Naive thymus-derived CD8-positive, alpha-beta T cell (primary cell): ENCODE measurements around the gene NTPCR. TPM values are rescaled to one million over a fixed set of nuclear protein-coding genes. Genes with fewer than 3 reads are reported as not detected.
A peak's percentile ranks its signal among the peaks of the same experiment; 100 is the strongest.

Experiments used
- ATAC-seq, 2 donors: fragments of 150-1000 bp; cut with Tn5 transposase in 1 of 2; sonication (Bioruptor Pico), chemical (Tn5 transposase) in 1 of 2; 1 replicate in 1 of 2; 2 replicates in 1 of 2; pipeline ENCODE4 v1.10.0; 2021; ENCODE audit warnings: mild to moderate bottlenecking in 2 of 2, moderate library complexity in 2 of 2
- POLR2A ChIA-PET: fragments of 350-600 bp; sonication (Branson Sonifier 250); formaldehyde crosslinking; loops from one replicate; lab custom pipeline; 2021; ENCODE audit warnings: antibody characterized with exemption; lab: Charles Lee
- DNase-seq, 10 donors: peaks; one replicate each; pipeline versions ENCODE4 v3.0.0 to v3.0.0-alpha.2; 2020 to 2022
- H3K27ac Mint-ChIP-seq, 10 donors: one replicate each; pipeline ENCODE4 v1.8.0; 2020 to 2022; ENCODE audit warnings: mild to moderate bottlenecking in 10 of 10, mixed read lengths in 10 of 10, moderate library complexity in 4 of 10, inconsistent platforms in 1 of 10
- H3K27me3 Mint-ChIP-seq, 5 donors: one replicate each; pipeline ENCODE4 v1.8.0; 2021 to 2022; ENCODE audit warnings: mixed read lengths in 5 of 5
- H3K36me3 Mint-ChIP-seq, 3 donors: one replicate each; pipeline ENCODE4 v1.8.0; 2020 to 2022; ENCODE audit warnings: mixed read lengths in 3 of 3, mild to moderate bottlenecking in 2 of 3, inconsistent platforms in 1 of 3
- H3K4me1 Mint-ChIP-seq, 4 donors: one replicate each; pipeline ENCODE4 v1.8.0; 2021 to 2022; ENCODE audit warnings: mixed read lengths in 4 of 4
- H3K4me3 Mint-ChIP-seq, 10 donors: one replicate each; pipeline ENCODE4 v1.8.0; 2020 to 2022; ENCODE audit warnings: mild to moderate bottlenecking in 10 of 10, mixed read lengths in 10 of 10, moderate library complexity in 6 of 10, inconsistent platforms in 1 of 10
- H3K9me3 Mint-ChIP-seq, 9 donors: one replicate each; pipeline ENCODE4 v1.8.0; 2020 to 2022; ENCODE audit warnings: mixed read lengths in 9 of 9, mild to moderate bottlenecking in 3 of 9, inconsistent platforms in 1 of 9, moderate library complexity in 1 of 9
- polyA plus RNA-seq, 3 donors: library from polyadenylated mRNA; unstranded; fragments of 300-500 nt; fragmentation: Illumina TruSeq; gene quantifications; one replicate each; pipeline ENCODE4 v1.2.3, GENCODE V29; 2021
- total RNA-seq, 8 experiments: library from RNA in 2 of 8; stranded (reverse) in 2 of 8; gene quantifications; one replicate each; pipeline ENCODE4 v1.2.3 and lab custom pipeline; 2021 to 2026

NTPCR gene
- total and polyA plus RNA-seq, 5 experiments from 2014 or later: 15.1 to 91.1 (median 29.5) TPM

- Mint-ChIP-seq H3K27ac (no peak overlapping the region), H3K36me3 (peaks cover 23 to 88% (median 63%) of the 10 kb centered on the region in 3 donors), H3K4me1 (peaks cover 8 to 32% (median 17%) of the 10 kb centered on the region in 4 donors), H3K9me3 (peaks cover 8 to 20% (median 14%) of the 10 kb centered on the region in 9 donors), H3K27me3 (no peaks in the 10 kb centered on the region), H3K4me3 (no peak overlapping the region)
- POLR2A ChIA-PET: no interaction called here
- no peak for ATAC-seq
- DNase-seq: no peak
These were observed 18.6 kb downstream of the NTPCR start for GRCh38 chr1:232968965-232969364.

- ATAC-seq (no peak), DNase-seq (no peak)
- H3K4me1 Mint-ChIP-seq: peaks cover 8 to 28% (median 15%) of the 10 kb centered on the region in 4 donors
- H3K4me3 Mint-ChIP-seq: no peak overlapping the region
- POLR2A ChIA-PET: no interaction called here
- H3K27me3 Mint-ChIP-seq: no peaks in the 10 kb centered on the region
- peaks cover 13 to 24% (median 15%) of the 10 kb centered on the region in 9 donors for H3K9me3 Mint-ChIP-seq
- peaks cover 31 to 92% (median 71%) of the 10 kb centered on the region in 3 donors for H3K36me3 Mint-ChIP-seq
- no peak overlapping the region for H3K27ac Mint-ChIP-seq
These were observed 19.4 kb downstream of the NTPCR start for GRCh38 chr1:232969799-232970198.

GRCh38 chr1:232970508-232970907, 20.1 kb downstream of the NTPCR start:
- H3K27me3 Mint-ChIP-seq: no peaks in the 10 kb centered on the region
- POLR2A ChIA-PET: no interaction called here
- H3K9me3 Mint-ChIP-seq: peaks cover 13 to 24% (median 18%) of the 10 kb centered on the region in 9 donors
- H3K4me3 Mint-ChIP-seq: no peak overlapping the region
- no peak overlapping the region for H3K27ac Mint-ChIP-seq
- no peak for DNase-seq
- ATAC-seq: no peak
- H3K4me1 Mint-ChIP-seq: peaks cover under 1 to 21% (median 10%) of the 10 kb centered on the region in 4 donors
- H3K36me3 Mint-ChIP-seq: peaks cover 36 to 90% (median 76%) of the 10 kb centered on the region in 3 donors

GRCh38 chr1:232973652-232974611, 23.5 kb downstream of the NTPCR start:
- no peak overlapping the region for H3K4me3 Mint-ChIP-seq
- DNase-seq (no peak), ATAC-seq (no peak)
- POLR2A ChIA-PET: no interaction called here
- no peaks in the 10 kb centered on the region for H3K27me3 Mint-ChIP-seq
- peak overlapping the region in 2 of 10 donors; percentile 7 to 35 for H3K27ac Mint-ChIP-seq
- H3K36me3 Mint-ChIP-seq: peaks cover 39 to 75% (median 65%) of the 10 kb centered on the region in 3 donors
- H3K4me1 Mint-ChIP-seq: peaks cover 16 to 27% (median 19%) of the 10 kb centered on the region in 4 donors
- peaks cover 13 to 24% (median 18%) of the 10 kb centered on the region in 9 donors for H3K9me3 Mint-ChIP-seq

- peak overlapping the region in 2 of 10 donors; percentile 13 to 38 for H3K27ac Mint-ChIP-seq
- peaks cover 40 to 69% (median 55%) of the 10 kb centered on the region in 3 donors for H3K36me3 Mint-ChIP-seq
- H3K9me3 Mint-ChIP-seq: peaks cover 13 to 24% (median 18%) of the 10 kb centered on the region in 9 donors
- ATAC-seq (no peak), DNase-seq (no peak)
- peaks cover 15 to 23% (median 18%) of the 10 kb centered on the region in 4 donors for H3K4me1 Mint-ChIP-seq
- POLR2A ChIA-PET: no interaction called here
- no peak overlapping the region for H3K4me3 Mint-ChIP-seq
- no peaks in the 10 kb centered on the region for H3K27me3 Mint-ChIP-seq
These were observed 24.6 kb downstream of the NTPCR start for GRCh38 chr1:232974971-232975370.

GRCh38 chr1:232978091-232978634, 27.8 kb downstream of the NTPCR start:
- ATAC-seq (peak in 1 of 2 donors; percentile 81), DNase-seq (peak in 2 of 10 donors; percentile 14 to 39)
- H3K4me3 Mint-ChIP-seq: peak overlapping the region in 4 of 10 donors; percentile 2 to 39 (median 12)
- H3K36me3 Mint-ChIP-seq: peaks cover 25 to 44% (median 30%) of the 10 kb centered on the region in 3 donors
- peak overlapping the region in 9 of 10 donors; percentile 36 to 91 (median 75) for H3K27ac Mint-ChIP-seq
- POLR2A ChIA-PET: no interaction called here
- H3K9me3 Mint-ChIP-seq: peaks cover 7 to 14% (median 11%) of the 10 kb centered on the region in 9 donors
- peaks cover 15 to 23% (median 20%) of the 10 kb centered on the region in 4 donors for H3K4me1 Mint-ChIP-seq
- no peaks in the 10 kb centered on the region for H3K27me3 Mint-ChIP-seq

- Mint-ChIP-seq H3K4me1 (peaks cover 15 to 23% (median 20%) of the 10 kb centered on the region in 4 donors), H3K9me3 (peaks cover 2 to 8% (median 6%) of the 10 kb centered on the region in 9 donors), H3K27me3 (no peaks in the 10 kb centered on the region), H3K4me3 (no peak overlapping the region), H3K27ac (peak overlapping the region in 2 of 10 donors; percentile 5 to 91), H3K36me3 (peaks cover 18 to 40% (median 25%) of the 10 kb centered on the region in 3 donors)
- ATAC-seq (no peak), DNase-seq (no peak)
- POLR2A ChIA-PET: no interaction called here
These were observed 28.4 kb downstream of the NTPCR start for GRCh38 chr1:232978815-232979214.

- peaks cover 15 to 23% (median 20%) of the 10 kb centered on the region in 4 donors for H3K4me1 Mint-ChIP-seq
- H3K36me3 Mint-ChIP-seq: peaks cover 11 to 35% (median 21%) of the 10 kb centered on the region in 3 donors
- peaks cover 0 to 5% (median 0%) of the 10 kb centered on the region in 9 donors for H3K9me3 Mint-ChIP-seq
- no peak for ATAC-seq
- H3K27me3 Mint-ChIP-seq: no peaks in the 10 kb centered on the region
- no peak overlapping the region for H3K4me3 Mint-ChIP-seq
- POLR2A ChIA-PET: interaction anchor here (0.5 kb wide), 1 partner anchor 20 kb away, joined by 3 read pairs; no protein-coding TSS in a partner anchor
- H3K27ac Mint-ChIP-seq: peak overlapping the region in 1 of 10 donors; percentile 91
- no peak for DNase-seq
These were observed 29.1 kb downstream of the NTPCR start for GRCh38 chr1:232979558-232979957.

GRCh38 chr1:232980355-232980978, 30.1 kb downstream of the NTPCR start:
- no peaks in the 10 kb centered on the region for H3K27me3 Mint-ChIP-seq
- POLR2A ChIA-PET: interaction anchor here (0.5 kb wide), 1 partner anchor 21 kb away, joined by 3 read pairs; no protein-coding TSS in a partner anchor
- H3K4me3 Mint-ChIP-seq: no peak overlapping the region
- DNase-seq: no peak
- peak overlapping the region in 1 of 10 donors; percentile 63 for H3K27ac Mint-ChIP-seq
- ATAC-seq: no peak
- H3K36me3 Mint-ChIP-seq: peaks cover 4 to 31% (median 19%) of the 10 kb centered on the region in 3 donors
- H3K4me1 Mint-ChIP-seq: peaks cover 15 to 23% (median 20%) of the 10 kb centered on the region in 4 donors
- H3K9me3 Mint-ChIP-seq: no peaks in the 10 kb centered on the region

GRCh38 chr1:232980986-232981560, 30.7 kb downstream of the NTPCR start:
- DNase-seq: no peak
- Mint-ChIP-seq H3K4me1 (peaks cover 15 to 23% (median 19%) of the 10 kb centered on the region in 4 donors), H3K4me3 (no peak overlapping the region), H3K27ac (peak overlapping the region in 1 of 10 donors; percentile 63), H3K36me3 (peaks cover 4 to 27% (median 22%) of the 10 kb centered on the region in 3 donors), H3K9me3 (no peaks in the 10 kb centered on the region), H3K27me3 (no peaks in the 10 kb centered on the region)
- POLR2A ChIA-PET: no interaction called here
- ATAC-seq: no peak

- ATAC-seq: no peak
- Mint-ChIP-seq H3K27ac (peak overlapping the region in 5 of 10 donors; percentile 6 to 63 (median 30)), H3K36me3 (peaks cover 4 to 23% (median 18%) of the 10 kb centered on the region in 3 donors), H3K4me1 (peaks cover 14 to 17% (median 17%) of the 10 kb centered on the region in 4 donors), H3K9me3 (no peaks in the 10 kb centered on the region), H3K27me3 (no peaks in the 10 kb centered on the region), H3K4me3 (no peak overlapping the region)
- DNase-seq: no peak
- POLR2A ChIA-PET: no interaction called here
These were observed 32.0 kb downstream of the NTPCR start for GRCh38 chr1:232982238-232982944.
